DMS79 treated with DMSO at 0.1 percent for 48 hours (cell line): ENCODE measurements around the gene ATP2A1.
"Not testable (repeated sequence)": the region's sequence is repeated elsewhere in the genome, so short reads cannot be mapped to it uniquely, and the experiment has no call there.

ENCODE experiments used
- DNase-seq: peaks from one replicate; lab custom pipeline; 2025; lab: John Stamatoyannopoulos, UW

ATP2A1 gene

DNA sequence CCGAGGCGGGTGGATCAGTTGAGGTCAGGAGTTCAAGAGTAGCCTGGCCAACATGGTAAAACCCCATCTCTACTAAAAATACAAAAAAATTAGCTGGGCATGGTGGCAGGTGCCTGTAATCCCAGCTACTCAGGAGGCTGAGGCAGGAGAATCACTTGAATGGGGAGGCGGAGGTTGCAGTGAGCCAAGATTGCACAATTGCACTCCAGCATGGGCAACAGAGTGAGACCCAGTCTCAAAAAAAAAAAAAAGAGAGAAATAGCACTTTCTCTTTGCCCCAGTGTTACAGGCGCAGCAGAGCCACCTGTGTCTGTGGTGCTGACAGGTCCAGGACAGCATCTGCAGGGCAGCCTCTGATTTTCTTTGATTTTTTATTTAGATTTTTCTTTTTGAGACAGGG is 3.3 kb downstream of the ATP2A1 start:
- DNase-seq: not testable (repeated sequence)

DNA sequence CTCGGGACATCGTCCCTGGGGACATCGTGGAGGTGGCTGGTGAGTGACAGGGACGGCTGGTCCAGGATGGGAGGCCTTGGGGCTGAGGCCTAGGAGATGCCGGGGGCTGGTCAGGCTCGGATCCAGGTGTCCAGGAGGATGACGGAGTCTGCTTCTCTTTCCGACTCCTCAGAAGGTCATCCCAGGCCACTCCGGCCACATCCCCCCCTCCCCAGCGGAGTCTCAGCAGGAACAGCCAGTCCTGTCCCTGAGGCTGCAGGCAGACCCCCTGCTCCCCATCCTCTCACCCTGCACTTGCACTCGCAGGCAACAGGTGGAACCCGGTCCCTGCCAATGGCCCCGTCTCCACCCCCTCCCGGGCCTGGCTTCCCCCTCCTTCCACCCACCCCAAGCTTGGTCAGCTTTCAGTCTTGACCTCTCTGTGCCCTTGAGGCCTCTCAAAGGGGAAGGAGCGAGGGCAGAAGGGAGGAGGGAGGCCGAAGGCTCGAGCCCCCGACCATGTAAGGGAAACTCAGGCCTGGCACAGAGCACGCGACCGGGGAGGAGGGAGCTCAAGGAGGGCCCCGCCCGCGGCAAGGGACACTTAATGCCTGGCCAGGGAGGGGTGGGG is 4.4 kb downstream of the ATP2A1 start:
- no peak for DNase-seq

DNA sequence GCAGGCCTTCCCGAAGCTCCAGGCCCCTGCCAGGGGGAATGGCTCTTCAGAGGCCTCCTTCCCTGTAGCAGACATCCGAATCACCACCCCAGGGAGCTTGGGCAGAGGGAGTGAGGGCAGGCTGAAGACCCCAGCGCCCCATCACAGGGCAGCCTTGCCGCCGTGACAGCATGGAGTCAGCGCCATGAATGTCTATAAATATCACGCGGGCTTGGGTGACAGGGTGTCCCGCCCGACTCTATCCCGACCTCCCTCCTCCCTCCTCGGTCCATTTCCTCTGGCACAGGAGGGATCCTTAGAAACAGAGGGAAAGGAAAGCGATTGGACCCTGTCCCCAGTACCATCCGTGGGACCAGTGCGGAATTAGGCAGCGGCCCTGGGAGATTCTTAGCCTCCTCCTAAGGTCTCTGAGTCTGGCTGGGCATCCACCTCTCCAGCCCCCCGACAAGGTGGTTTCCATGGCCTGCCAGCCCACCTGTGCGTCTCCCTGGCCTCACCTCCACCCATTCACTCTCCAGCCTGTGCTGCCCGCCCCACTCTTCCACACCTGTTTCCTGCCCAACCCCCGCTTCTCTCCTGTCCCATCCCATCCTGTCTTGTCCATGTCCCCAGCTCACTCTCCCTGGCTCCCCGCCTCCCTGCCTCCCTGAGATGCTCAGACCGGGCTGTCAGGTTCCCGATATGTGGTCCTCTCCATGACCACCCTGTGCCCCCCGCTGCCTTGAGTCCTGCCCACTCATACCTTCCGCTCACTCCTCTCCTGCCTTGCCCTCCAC is 5.1 kb downstream of the ATP2A1 start:
- no peak for DNase-seq

DNA sequence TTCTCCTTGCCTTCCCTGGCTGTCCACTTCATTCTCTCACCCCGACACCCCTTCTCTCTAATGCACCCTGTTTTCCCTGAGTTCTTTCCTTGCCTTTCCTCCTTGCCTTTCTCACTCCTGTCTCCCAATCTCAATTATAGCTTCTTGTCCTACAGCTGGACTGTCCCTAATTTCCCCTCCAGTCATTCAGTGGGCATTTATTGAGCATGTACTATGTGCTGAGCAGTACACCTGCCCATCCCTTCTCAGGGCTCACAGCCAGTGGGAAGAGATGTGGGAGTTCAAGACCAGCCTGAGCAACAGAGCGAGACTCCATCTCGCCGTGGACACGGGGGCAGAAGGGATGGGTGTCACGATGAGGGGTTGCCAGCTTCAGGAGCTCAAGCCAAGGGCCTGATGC is 5.8 kb downstream of the ATP2A1 start:
- DNase-seq: no peak

DNA sequence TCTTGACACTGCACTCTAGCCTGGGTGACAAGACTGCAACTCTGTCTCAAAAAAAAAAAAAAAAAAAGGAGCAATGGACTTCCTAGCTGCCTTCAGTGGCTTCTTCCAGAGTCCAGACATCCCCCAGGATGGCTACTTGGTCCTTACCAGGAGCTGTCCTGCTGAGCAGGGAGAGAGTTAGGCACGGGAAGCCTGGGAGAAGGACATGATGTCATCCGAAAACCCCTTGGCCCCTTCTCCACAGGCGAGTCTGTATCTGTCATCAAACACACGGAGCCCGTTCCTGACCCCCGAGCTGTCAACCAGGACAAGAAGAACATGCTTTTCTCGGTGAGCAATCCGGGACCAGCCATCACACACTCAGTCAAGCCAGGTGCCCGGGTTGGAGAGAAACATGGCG is 8.7 kb downstream of the ATP2A1 start:
- DNase-seq: no peak

DNA sequence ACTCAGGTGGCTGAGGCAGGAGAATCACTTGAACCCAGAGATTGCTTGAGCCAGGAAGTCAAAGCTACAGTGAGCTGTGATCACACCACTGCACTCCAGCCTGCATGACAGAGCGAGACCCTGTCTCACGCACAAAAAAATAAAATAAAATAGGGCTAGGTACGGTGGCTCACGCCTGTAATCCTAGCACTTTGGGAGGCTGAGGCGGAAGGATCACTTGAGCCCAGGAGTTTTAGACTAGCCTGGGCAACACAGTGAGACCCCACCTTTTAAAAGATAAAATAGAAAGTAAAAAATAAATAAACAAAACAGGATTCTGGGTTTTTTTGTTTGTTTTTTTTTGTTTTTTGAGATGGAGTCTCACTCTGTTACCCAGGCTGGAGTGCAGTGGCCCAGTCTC is 12.1 kb downstream of the ATP2A1 start:
- DNase-seq: not testable (repeated sequence)

DNA sequence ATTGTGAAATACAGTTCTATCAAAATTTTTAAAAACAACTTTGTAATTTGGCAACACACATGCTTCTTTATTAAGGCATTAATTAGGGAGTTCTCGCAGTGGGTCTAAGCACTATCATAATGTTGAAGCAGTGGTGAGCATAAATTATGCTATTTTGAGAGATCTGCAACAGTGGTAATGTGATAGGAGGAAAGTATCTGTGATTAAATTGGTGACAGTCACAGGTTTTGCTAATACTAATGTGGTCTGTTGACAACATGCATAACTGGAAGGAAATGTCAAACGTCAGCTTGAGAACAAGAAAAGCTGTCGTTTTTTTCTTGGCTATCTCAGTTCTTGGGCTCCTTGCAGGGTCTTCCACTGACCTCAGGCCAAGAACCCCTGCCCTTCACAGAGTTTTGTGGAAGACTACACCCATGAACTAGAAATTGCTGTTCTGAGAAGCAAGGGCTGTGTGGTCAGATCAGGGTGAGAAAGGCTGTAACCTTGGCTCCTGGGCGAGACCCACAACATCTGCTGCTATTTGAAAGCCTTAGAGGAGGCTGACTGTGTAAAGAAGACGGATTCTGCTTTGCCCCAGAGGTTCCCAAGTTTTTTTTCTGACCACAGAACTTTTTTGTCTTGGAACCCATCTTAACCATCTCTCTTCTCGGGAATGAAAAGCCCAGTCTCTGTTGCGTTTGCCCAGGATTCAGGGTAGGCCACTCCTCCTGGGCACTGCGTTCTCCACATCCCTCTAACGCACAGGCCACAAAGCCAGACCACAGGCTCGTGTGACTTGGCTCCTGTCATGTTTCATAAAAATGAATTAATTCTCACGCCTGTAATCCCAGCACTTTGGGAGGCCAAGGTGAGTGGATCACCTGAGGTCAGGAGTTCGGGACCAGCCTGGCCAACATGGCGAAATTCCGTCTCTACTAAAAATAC is 13.9 kb downstream of the ATP2A1 start:
- DNase-seq: no peak

DNA sequence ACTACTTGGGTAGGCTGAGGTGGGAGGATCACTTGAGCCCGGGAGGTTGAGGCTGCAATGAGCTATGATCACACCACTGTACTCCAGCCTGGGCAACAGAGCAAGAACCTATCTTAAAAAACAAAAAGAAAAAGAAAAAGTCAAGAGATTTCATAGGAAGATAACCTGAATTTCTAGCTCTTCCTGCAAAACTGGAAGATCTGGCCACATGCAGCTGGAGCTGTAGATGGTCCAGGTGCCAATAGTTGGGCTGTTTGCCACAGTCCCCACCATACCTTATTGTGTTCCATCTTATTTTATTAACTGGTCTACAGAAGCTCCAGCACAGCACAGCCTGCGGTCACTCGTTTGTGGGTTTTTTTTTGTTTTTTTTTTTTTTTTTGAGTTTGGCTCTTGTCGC is 15.0 kb downstream of the ATP2A1 start:
- DNase-seq: no peak

DNA sequence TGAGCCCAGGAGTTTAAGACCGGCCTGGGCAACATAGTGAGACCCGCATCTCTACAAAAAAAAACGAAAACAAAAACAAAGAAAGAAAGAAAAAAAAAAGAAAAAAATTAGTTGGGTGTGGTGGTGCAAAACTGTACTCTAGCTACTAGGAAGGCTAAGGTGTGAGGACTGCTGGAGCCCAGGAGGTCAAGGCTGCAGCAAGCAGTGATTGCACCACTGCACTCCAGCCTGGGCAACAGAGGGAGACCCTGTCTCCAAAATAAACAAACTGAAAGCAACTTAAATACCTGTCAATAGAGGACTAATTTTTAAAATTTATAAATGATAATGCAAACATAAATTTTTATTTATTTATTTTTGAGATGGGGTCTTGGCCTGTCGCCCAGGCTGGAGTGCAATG is 17.3 kb downstream of the ATP2A1 start:
- no peak for DNase-seq

DNA sequence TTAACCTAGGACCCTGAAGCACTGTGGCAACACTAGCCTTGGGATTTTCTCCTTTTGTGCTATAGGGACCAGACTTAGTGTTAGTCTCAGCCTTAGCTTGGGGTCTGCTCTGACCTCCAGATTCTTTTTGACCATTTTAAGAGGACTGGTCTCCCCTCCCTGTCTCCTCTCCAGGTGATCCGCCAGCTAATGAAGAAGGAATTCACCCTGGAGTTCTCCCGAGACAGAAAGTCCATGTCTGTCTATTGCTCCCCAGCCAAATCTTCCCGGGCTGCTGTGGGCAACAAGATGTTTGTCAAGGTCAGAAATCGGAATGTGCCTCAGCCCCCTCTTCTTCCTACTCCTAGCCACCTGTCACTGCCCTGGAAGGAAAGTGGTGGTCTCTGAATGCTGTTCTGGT is 19.5 kb downstream of the ATP2A1 start:
- DNase-seq: no peak

DNA sequence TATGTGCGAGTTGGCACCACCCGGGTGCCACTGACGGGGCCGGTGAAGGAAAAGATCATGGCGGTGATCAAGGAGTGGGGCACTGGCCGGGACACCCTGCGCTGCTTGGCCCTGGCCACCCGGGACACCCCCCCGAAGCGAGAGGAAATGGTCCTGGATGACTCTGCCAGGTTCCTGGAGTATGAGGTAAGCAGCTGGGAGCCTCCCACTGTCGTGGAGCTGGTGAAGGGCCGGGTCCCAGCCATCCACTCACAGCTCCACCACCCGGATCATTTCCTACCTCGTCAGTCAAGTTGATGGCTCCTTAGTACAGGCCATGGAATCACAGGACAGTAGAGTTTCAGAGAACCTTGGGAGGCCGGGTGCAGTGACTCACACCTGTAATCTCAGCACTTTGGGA is 20.0 kb downstream of the ATP2A1 start:
- DNase-seq: no peak

DNA sequence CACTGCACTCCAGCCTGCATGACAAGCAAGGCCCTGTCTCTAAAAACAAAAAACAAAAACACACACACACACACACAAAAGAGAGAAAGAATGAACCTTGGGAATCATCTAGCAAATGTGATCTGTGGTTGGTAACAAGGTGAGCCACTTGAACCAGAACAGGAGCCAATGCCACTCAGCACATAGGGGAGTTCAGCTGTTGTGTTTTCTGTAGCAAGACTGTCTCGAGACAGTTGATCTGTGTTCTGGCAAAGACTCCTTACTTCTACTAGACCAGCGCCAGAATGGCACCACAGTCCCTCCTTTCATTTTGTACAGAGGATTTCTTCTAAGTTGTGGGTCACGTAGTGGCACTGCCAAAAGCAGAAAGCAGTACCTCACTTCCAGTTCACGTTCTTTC is 20.7 kb downstream of the ATP2A1 start:
- DNase-seq: no peak

DNA sequence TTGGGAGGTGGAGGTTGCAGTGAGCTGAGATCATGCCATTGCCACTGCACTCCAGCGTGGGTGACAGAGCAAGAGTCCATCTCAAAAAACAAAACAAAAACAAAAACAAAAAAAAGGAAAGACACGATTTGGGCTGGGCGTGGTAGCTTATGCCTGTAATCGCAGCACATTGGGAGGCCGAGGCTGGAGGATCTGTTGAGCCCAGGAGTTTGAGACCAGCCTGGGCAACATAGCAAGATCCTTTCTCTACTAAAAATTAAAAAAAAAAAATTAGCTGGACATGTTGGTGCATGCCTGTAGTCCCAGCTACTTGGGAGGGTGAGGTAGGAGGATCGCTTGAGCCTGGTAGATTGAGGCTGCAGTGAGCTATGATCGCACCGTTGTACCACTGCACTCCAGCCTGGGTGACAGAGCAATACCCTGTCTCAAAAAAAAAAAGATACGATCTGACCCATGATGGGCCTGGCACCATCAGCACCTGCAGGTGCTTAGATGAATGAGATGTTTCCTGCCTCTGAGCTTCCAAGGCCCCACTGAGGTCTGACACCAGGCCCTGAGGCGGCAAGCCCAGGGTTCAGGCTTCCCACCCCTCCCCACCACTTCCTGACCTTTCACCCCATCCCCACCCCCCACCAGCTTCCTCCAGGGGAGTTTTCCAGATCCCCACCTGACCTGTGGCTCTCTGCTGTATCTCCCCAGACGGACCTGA is 21.7 kb downstream of the ATP2A1 start:
- DNase-seq: no peak

DNA sequence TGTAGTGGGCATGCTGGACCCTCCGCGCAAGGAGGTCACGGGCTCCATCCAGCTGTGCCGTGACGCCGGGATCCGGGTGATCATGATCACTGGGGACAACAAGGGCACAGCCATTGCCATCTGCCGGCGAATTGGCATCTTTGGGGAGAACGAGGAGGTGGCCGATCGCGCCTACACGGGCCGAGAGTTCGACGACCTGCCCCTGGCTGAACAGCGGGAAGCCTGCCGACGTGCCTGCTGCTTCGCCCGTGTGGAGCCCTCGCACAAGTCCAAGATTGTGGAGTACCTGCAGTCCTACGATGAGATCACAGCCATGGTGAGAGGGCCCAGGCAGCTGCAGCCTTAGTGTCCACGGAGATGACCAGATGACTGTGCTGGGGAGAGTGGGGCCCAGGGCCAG is 22.3 kb downstream of the ATP2A1 start:
- no peak for DNase-seq

DNA sequence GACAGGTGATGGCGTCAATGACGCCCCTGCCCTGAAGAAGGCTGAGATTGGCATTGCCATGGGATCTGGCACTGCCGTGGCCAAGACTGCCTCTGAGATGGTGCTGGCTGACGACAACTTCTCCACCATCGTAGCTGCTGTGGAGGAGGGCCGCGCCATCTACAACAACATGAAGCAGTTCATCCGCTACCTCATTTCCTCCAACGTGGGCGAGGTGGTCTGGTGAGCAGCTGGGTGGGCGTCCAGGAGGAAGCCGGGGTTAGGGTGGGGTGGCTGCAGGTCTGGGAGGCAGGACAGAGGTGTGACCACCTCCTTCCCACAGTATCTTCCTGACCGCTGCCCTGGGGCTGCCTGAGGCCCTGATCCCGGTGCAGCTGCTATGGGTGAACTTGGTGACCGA is 23.6 kb downstream of the ATP2A1 start:
- DNase-seq: no peak

DNA sequence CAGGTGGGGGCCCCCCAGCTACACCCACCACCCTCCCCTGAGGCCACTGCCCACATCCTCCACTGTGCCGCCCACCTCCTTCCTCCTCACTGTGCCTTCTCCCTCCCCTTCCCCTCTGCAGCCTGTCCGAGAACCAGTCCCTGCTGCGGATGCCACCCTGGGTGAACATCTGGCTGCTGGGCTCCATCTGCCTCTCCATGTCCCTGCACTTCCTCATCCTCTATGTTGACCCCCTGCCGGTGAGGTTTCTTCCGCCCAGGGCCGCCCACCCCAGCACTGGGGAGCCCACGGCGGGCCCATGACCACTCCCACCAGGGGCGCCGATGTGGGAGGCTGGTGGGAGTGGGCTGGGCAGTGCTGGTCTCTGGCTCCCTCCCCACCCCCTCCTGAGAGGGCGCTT is 24.6 kb downstream of the ATP2A1 start:
- no peak for DNase-seq

DNA sequence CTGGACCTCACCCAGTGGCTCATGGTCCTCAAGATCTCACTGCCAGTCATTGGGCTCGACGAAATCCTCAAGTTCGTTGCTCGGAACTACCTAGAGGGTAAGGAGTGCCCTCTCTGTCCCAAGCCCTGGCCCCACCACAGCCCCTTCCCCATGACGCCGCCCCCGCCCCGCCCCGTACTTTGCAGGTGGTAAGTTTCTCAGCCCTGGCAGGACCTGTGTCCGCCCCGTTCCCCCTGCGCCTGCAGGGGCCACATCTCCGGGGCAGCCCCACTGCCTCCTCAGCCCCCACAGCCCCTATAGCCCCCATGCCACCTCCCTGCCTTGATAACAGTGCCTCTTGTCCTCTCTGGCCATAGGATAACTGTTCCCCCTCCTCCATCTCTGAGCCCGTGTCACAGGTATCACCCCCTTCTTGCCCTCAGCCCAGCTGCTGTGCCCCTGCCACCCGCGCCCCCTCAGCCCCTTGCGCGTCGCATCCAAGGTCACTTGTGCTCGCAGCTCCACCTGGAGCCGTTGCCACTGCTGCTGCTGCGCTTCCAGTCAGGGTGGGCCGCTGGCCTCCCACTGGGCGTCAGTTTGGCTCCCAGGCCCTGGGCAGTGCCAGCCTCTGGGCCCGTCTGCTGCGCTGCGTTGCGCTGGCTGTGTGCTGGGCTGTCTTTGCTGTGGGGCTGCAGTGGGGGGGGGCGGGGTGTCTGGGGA is 25.2 kb downstream of the ATP2A1 start:
- no peak for DNase-seq

DNA sequence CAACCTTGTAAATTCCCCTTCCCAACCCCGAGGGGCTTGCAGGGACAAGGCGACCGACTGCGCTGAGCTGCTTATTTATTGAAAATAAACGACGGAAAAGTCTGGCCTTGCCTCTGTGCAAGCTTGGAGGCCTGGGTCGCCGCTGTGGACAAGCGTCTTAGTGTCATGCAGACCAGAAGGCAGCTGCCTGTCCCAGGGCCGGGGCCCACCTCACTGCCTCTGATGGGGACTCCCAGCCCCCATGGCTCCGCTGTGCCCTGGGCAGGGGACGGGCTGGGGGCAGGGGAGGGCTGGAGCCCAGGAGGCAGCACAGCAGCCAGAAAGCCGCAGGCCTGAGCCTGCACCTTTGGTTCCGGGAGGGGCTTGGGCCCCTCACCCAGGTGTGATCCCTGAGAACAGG is 26.1 kb downstream of the ATP2A1 start:
- no peak for DNase-seq

DNA sequence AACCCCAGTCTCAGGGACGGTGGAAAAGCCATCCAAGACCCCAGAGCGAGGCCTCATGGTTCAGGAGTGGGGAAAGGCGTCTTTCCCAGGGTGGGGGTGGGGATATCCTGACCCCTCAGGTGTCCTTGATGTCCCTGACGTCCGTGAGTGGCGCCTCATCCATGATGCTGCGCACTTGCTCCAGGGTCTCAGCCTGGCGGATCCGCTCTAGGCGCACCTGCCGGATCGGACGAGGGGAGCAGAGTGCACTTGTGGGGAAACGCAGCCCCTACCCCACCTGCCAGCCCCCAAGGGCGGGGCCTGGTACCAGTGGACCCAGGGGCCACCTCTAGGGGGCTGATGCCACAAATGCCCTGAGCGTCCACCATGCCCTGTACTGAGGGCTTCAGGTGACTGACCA is 26.5 kb downstream of the ATP2A1 start:
- no peak for DNase-seq

DNA sequence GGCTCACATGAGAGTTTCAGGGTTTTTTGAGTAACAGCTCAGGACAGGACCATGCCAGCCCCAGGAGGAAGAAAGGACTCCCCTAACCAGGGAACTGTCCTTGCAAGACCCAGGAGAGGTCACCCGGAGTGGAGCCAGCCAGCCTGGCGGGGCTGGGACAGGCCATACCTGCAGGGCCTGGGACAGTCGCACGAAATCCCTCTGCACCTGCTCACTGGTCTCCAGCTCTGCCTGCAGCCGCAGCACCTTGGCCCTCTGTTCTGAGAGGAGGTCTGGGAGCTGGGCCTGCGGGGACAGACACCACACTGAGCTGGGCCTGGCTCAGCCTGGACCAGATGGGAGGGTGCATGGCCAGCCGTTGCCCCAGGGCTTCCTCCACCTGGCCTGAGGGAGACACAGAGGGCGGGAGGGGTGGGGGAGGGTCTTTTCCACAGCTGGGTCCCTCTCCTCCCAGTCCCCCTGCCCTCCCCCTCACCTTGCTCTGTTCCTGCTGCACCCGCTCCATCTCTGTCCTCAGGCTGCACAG is 27.0 kb downstream of the ATP2A1 start:
- no peak for DNase-seq

DNA sequence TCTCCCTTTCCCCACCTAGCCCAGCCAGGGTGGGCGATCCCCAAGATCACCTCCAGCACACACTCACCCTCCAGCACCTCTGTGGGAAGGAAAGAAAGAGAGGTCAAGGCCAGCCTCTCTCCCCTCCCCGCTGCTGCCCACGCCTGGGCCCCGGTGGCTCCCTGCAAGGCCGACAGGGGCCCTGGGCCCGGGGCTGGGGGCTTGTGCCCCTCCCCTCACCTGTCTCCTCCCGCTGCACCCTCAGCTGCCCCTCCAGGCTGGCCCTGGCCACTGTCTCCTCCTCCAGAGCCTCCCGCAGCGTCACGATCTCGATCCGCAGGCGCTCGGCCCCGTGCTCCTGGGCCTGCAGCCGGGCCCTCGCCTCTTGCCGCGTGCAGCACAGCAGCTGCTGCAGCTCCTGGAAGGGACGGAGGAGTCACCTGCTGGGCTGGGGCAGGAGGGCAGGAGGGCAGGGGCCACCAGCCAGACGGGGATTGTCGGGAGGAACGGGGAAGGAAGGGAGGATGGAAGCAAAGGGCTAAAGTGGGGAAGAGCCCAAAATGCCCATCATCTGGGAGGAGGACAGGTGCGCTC is 27.6 kb downstream of the ATP2A1 start:
- no peak for DNase-seq
